Activated effector memory CD4-positive, alpha-beta T cell treated with anti-CD3 and anti-CD28 coated beads, Interleukin-2, amount 50 U/mL, for 16 hours (primary cell): Measurements from ENCODE around the gene MRFAP1L1.
A peak's percentile ranks its signal among the peaks of the same experiment; 100 is the strongest.
"Not testable (repeated sequence)": the region's sequence is repeated elsewhere in the genome, so short reads cannot be mapped to it uniquely, and the experiment has no call there.

Experiments used
- DNase-seq: peaks from one replicate; pipeline ENCODE4 v3.0.0-alpha.2; 2020

The MRFAP1L1 gene

DNA sequence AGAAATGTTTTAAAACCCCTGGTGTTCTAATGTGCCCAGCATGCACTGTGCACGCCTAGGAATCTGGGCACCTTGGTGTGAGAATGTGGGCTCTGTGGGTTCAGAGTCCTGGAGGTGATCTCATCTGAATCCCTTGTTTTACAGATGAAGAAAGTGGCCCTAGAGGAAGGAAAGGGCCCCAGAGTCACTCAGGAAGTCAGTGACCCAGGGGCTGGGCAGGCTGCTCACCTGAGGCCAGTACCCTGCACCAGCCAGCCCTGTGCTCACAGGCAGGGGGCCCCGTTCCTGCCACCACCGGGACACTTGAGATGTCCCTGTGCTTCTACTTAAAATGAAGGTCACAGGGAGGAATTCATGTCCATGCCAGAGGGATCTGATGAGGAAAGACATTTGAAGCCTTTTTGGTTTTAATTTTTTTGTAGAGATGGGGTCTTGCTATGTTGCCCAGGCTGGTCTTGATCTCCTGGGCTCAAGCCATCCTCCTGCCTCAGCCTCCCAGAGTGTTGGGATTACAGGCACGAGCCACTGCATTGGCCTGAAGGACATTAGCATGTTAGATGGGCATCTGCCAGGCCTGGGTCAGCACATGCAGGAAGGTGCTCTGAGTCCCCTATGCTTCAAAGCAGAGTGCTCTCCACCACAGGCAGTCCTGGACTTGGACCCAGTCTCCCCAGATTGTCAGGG lies 23.4 kb downstream of the MRFAP1L1 start:
- no peak for DNase-seq

DNA sequence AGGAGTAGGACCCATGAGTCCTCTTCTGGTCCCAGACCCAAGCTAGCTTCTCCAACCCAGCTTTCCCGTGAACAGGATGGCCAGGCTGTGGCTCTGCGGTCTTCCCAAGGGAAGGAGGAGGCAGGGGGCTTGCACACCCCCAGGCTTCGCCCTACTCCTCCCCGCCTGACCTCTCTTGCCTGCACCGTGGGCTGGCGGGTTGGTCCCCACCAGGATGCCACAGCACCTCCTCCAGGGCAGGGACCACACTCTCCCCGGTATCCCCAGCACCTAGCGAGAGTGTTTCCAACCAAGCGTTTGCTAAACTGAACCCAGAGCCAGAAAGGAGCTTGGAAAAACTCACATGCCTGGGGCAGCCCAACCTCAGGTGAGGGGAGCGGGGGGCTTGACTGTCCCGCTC lies 25.0 kb downstream of the MRFAP1L1 start:
- no peak for DNase-seq

DNA sequence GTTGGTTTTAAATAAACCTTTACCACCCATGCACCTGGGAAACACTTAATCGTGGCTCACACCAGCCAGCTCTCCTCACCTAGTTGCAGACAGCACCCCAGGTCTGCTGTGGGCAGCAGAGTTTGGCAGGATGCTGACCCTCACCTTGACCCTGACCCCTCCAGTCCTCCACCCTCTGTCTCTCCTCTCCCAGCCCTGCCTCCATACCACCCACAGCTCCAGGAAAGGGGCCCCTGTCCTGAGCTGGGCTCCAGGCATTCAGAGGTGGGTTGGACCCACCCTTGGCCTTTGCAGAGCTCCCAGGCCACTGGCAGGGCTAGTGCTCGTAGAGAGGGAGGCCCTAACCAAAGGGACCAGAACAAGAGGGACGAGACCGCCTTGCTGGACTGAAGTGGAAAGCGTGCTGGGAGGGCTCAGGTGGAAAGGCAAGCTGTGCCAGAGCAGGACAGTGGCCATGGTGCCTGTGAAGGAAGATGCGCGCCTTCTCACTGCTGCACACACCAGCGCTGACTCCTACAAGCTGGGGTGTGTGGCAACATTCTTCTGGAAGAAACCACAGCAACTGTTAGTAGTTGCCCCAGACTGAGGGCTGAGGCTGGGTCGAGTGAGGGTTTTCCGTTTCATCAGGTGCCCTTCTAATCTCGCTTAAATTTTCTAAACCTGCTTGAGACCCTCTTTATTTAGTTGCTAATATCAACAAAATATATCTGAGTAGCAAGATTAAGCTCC lies 26.6 kb downstream of the MRFAP1L1 start:
- no peak for DNase-seq

DNA sequence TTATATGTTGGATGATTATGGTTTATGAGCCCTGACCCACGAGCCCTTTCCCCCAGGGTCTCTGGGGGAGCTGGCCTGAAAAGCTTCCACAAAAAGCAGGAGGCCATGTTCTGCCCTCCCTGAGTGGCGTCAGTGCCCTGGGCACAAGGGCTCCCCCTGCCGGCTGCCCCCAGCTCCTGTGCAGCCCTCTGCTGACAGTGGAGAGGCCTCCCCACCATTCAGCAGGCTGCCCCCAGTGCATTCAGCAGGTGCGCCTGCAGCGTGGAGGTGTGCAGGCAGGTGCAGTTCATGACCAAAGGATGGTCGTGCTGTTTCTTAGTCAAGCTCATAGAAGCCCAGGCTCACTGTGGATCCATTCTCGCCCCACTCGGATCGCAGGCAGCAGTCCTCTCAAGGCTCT lies 28.5 kb downstream of the MRFAP1L1 start:
- peak; percentile 68 for DNase-seq

DNA sequence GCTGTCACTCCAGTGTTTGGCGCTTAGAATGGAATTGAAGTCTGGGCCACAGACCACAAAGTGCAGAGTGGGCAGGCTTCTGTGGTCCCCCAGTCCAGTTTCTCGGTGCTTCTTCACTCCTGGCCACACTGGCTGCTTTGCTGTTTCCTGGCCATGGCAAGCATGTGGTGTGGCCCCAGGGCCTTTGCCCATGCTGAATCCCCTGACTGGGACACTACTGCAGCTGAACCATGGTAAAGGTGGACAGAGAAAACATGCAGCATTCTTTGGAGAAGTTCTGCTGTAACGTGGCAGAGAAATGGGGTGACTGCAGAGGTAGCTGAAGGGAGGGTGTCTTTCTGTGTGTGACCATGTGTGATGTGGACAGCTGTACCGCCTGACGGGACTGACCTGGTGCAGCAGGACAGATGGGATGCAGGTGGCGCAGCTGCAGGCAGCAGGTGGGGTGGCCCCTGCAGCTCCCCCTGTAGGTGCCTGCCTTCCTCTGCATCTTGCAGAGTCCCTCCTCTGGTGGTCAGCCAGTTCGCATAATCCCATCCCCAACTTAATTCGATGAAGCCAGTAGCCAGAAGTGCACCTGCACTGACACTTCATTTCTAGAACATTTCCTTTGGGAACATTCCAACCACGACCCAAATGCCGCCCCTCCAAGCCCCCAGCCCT lies 29.2 kb downstream of the MRFAP1L1 start:
- no peak for DNase-seq

DNA sequence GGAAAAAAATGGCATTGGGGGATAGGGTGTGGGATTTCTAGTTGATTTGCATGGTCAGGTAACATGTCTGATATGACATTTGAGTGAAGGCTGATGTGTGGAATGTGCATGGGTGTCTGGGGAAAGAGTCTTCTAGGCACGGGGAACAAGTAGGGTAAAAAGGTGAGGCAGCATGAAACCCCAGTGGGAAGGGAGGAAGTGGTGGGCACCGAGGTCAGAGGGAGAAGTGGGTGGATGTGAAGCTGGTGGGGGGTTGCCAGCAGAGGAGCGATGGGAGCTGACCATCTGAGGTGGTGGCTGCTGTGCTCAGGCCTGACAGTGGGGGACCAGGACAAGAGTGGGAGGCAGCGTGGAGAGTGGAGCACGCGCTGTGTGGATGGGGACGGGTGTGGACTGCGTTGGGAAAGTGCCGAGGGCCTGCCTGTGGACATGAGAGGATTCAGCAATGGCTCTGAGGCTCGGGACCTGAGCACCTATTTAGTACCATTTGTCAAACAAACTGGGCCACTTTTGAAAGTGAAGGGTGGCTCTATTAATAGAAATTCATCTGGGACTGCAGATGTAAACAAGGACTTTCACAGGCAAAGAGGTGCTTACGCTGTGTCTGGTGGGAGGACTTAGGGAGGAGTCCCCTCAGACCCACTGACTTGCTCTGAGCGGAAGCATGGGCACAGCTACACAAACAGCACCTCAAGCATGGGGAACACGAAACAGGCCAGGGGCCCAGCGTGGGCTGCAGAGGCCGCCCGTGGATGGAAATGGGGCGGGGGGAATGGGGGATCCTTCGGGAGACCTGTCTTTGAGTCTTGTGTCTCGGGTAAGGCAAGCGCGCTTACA lies 32.7 kb downstream of the MRFAP1L1 start:
- no peak for DNase-seq

DNA sequence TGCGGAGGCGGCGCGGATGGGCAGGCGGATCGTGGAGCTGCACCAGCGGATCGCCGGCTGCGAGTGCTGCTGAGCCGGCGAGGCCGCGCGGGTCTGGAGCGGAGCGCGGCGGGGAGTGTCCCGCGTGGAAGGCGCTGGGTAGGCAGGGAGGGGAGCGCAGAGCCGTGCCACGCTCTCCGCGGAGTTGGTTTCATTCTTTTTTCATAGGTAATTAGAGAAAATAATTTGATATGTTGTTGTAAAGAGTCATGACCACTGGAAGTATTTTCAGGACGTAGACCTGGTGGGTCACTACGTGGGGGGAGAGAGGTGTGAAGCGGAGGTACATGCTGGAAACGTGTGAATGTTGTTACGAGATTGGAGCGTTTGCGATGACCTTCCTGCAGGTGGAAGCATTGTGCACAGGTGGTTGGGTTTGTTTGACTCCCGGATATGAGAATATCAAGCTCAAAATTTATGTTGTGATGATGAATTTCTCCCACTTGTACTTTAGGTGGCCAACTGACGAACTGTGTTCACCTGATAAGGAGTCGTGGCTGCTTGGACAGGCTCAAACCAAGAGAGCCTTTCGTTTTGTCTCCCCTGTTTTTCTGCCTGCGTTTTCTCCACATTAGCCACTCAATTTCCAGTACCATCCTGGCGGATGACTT lies 35.0 kb downstream of the MRFAP1L1 start:
- DNase-seq = peak; percentile 86

DNA sequence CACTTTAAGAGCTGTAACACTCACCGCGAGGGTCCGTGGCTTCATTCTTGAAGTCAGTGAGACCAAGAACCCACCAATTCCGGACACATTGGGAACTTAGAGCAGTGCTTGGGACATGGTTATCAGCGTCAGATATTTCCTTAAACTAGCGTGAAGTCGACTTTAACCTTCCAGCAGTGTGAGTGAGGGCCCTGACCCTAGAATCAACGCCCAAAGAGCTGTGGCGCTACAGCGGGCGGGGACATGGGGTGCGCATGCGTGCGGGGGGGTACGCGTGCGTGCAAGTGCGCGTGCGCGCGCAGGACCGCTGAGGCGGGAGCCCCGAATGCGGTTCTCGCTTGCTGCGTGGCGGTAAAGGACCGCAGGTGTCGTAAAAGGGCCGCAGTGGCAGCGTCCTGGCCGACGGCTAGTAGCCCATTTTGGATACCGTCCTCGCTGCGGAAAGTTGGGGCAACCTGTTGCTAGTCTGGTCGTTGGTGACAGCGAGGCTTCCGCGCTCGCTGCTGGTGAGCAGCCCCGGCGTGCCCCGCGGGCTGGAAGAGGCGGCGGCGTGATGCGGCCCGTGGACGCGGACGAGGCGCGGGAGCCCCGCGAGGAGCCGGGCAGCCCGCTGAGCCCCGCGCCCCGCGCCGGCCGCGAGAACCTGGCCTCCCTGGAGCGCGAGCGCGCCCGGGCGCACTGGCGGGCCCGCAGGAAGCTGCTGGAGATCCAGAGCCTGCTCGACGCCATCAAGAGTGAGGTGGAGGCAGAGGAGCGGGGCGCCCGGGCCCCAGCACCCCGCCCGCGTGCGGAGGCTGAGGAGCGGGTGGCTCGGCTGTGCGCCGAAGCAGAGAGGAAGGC lies 35.8 kb downstream of the MRFAP1L1 start:
- DNase-seq = peak; percentile 98

DNA sequence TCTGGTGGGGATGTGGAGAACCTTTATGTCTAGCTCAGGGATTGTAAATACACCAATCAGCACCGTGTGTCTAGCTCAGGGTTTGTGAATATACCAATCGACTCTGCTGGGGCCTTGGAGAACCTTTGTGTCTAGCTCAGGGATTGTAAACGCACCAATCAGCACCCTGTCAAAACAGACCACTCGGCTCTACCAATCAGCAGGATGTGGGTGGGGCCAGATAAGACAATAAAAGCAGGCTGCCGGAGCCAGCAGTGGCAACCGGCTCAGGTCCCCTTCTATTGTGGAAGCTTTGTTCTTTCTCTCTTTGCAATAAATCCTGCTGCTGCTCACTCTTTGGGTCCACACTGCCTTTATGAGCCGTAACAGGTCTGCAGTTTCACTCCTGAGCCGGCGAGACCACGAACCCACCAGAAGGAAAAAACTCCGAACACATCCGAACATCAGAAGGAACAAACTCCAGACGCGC lies 36.4 kb downstream of the MRFAP1L1 start:
- peak; percentile 81 for DNase-seq

DNA sequence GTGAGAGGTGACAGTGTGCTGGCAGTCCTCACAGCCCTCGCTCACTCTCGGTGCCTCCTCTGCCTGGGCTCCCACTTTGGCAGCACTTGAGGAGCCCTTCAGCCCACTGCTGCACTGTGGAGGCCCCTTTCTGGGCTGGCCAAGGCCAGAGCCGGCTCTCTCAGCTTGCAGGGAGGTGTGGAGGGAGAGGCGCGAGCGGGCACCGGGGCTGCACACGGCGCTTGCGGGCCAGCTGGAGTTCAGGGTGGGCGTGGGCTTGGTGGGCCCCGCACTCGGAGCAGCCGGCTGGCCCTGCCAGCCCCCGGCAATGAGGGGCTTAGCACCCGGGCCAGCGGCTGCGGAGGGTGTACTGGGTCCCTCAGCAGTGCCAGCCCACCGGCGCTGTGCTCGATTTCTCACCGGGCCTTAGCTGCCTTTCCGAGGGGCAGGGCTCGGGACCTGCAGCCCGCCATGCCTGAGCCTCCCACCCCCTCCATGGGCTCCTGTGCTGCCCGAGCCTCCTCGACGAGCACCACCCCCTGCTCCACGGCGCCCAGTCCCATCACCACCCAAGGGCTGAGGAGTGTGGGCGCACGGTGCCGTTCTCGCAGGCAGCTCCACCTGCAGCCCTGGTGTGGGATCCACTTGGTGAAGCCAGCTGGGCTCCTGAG lies 37.0 kb downstream of the MRFAP1L1 start:
- DNase-seq = not testable (repeated sequence)

DNA sequence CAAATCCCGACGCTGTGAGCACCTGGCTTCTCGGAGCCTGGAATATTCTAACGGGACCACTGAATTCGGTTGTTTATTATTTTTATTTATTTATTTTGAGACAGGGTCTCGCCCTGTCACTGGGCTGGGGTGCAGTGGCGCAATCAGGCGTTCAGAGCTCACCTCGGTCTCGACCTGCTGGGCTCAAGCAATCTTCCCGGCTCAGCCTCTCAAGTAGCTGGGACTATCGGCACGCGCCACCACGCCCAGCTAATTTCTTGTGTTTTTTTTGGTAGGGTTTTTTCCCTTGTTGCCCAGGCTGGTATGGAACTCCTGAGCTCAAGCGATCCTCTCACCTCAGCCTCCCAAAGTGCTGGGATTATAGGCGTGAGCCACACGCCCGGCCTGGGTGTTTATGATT lies 37.5 kb downstream of the MRFAP1L1 start:
- DNase-seq = no peak

DNA sequence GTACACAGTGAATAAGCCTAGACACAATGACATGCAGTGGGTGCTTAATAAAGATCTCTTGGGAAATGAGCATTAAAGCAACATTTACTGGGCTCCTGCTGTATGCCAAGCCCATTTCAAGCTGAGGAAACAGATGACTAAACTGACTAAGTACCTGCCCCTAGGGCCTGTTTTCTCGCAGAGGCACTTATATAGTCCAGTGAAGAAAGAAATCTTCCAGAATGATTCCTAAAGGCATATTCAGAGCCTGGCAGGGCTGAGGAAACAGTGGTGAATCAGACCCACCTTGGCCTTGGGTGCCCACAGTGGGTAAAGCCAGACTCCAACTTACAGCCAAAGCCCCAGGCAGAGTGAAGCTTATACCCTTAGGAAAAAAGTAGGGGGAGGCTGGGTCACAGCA lies 38.0 kb downstream of the MRFAP1L1 start:
- DNase-seq = no peak

DNA sequence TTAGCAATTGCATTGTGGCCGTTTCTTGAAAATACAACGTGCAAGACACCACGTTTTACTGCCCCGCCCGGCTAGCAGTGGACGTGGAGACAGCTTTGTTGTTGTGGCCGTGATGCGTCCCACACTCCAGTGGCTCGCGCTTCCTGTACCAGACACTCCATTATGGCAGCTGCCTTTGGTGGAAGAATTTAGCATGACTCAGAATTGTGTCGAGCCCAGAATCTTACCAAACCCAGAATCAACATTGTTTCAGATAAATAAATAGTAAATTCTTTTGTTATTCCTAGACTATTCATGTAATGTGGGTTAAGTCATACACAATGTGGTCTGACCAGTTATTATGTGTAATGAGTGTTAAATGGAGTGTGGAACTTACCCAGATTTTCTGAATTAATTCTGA lies 41.3 kb downstream of the MRFAP1L1 start:
- no peak for DNase-seq

DNA sequence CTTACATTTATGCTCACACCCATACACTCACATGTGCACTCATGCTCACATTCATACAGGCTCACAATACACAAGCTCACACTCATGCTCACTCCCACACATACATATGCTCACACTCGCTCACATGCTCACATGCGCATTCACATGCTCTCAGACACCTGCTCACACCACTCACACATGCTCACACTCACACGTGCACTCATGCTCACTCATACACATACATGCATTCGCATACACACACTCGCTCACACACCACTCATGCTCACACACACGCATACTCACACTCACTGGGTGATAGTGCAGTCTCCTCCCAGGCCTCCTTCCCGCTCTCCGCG lies 44.4 kb downstream of the MRFAP1L1 start:
- no peak for DNase-seq

DNA sequence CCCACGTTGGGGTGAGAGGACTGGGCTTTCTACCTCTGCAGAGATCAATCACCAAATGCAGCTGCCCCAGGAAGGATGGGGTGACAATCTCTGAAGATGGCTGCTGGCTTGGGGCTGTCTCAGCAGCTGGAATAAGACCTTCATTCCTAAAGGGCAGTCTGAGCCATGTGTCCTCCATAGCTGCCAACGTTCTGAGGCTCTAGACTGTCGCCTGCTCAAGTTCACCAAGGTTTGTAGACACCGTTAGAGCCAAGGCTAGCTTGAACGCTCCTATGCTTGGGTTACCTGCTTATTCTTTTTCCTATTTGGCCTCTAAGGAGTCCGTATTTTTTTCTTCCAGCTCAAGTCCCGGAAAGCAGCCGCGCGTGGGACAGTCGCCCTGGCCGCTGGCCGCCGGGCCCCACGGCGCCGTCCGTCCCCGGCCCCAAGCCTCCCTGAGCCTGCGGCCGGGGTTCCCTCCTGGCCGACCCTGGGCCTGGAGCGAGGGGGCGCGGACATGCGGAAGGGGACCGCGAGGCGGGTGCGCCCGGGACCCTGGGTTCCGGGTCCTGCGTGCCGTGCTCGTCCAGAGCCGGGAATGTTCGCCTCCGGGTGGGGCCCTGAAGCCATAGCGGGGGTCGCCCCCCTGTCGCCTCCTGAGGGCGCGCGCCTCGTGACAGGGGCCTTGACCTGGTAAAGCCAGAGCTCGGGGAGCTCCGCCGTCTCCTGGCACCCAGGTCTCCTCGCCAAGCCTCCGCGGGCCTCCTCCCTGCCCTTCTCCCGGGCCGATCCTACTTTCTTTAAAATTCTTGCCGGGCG lies 45.9 kb downstream of the MRFAP1L1 start:
- no peak for DNase-seq

DNA sequence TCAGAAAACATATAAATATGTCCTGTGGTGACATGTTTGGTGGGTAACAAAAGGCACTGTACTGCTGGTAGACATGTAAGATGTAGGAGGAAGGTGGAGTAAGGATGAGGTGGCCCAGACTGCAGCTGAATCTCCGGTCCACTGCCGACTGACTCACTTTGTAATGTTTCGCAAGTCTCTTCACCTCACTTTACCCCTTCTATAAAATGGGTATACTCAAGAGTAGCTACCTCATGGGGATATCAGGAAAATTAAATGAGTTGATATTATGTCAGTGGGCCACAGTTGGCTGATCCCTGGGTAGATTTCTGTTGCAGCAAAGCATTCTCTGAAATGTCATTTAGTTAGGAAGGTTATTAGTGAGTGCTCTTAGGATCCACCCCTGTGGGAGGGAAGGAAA lies 47.1 kb downstream of the MRFAP1L1 start:
- DNase-seq = no peak

DNA sequence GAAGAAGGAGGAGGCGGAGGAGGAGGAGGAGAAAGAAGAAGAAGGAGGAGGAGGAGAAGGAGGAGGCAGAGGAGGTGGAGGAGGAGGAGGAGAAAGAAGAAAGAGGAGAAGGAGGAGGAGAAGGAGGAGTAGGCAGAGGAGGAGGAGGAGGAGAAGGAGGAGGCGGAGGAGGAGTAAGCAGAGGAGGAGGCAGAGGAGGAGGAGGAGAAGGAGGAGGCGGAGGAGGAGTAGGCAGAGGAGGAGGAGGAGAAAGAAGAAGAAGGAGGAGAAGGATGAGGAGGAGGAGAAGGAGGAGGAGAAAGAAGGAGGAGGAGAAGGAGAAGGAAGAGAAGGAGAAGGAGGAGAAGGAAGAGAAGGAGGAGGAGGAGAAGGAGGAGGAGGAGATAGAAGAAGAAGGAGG lies 49.2 kb downstream of the MRFAP1L1 start:
- DNase-seq = peak; percentile 12

DNA sequence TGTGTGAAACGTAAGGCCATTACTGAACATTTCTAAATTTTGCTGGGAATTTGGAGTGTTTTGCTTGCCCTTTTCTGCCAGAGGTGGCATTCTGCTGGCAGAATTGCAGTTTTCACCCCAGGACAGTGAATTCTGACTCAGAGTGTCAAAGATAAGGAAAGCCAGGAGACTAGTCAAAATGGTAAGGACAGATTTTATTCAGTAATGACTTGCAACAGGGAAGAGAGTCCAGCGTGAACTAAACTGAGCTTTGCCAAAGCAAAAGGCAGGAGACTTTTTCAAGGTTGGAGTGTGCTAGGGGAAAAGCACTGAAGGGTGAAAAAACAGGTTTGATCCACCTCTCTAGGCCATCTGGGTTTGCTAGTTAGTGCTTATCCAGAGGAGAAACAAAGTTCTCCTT lies 49.8 kb downstream of the MRFAP1L1 start:
- no peak for DNase-seq

DNA sequence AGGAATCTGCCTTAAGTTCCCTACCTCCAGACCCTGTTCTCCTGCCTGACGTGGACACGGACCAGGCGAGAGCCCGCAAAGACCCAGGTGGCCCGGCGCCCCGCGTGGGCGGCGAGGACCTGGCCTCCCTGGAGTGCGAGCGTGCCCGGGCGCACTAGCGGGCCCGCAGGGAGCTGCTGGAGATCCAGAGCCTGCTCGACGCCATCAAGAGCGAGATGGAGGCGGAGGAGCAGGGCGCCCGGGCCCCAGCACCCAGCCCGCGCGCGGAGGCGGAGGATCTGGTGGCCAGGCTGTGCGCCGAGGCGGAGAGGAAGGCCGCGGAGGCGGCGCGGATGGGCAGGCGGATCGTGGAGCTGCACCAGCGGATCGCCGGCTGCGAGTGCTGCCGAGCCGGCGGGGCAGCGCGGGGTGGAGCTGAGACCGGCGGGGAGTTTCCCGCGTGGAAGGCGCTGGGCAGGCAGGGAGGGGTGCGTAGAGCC lies 51.0 kb downstream of the MRFAP1L1 start:
- peak; percentile 86 for DNase-seq

DNA sequence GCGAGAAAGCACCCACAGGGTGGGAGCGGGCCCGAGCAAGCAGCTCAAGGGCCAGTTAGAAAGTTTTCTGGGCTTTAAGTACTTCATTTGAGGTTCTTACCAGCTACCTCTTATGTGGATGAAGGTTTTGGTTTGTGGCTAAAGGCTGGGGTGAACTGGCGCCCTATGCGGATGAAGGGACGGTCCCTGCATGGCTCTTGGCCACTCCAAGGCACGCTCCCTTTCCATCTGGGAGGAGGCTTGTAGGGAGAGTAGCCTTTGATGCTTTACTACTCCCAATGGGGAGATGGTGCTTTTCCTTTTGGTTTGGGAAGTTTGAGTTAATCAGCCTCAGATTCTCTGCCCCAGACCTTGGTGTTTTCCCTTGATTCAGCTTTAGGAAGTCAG lies 51.5 kb downstream of the MRFAP1L1 start:
- peak; percentile 54 for DNase-seq
